ENCODE data around the gene C1orf159. TPM values are rescaled to one million over a fixed set of nuclear protein-coding genes. Genes with fewer than 3 reads are reported as not detected.

Gene C1orf159
- total RNA-seq, 2 experiments from 2014 or later, result 24.5 to 26.8 TPM

GRCh38 chr1:1037366-1038327 lies 78.2 kb downstream of the C1orf159 start:
- peaks cover 2% of the 10 kb centered on the region for H3K36me3 Mint-ChIP-seq (ENCODE audit: low read depth)
- ATAC-seq, result no peak
- H3K4me3 Mint-ChIP-seq, result no peak overlapping the region
- CTCF ChIA-PET, result interaction anchor here (0.6 to 4.2 kb wide), 3 partner anchors 19 to 26 kb away, joined by 3 to 27 read pairs (median 16); no protein-coding TSS in a partner anchor
- DNase-seq, result no peak
- H3K4me1 Mint-ChIP-seq (ENCODE audit: low read depth), result peaks cover 27% of the 10 kb centered on the region
- H3K27ac Mint-ChIP-seq, result no peak overlapping the region
- H3K27me3 Mint-ChIP-seq (ENCODE audit: low read depth), result peaks cover 2% of the 10 kb centered on the region
- H3K9me3 Mint-ChIP-seq (ENCODE audit: insufficient read depth), result no peaks in the 10 kb centered on the region
- POLR2A ChIA-PET, result interaction anchor here (1.7 to 3.4 kb wide), 3 partner anchors 18 to 26 kb away, joined by 4 to 26 read pairs (median 13); partner anchors contain the start of gene AGRN

- peaks cover 2% of the 10 kb centered on the region for H3K36me3 Mint-ChIP-seq (ENCODE audit: low read depth)
- H3K27ac Mint-ChIP-seq, result no peak overlapping the region
- H3K4me1 Mint-ChIP-seq (ENCODE audit: low read depth), result peaks cover 32% of the 10 kb centered on the region
- H3K4me3 Mint-ChIP-seq, result no peak overlapping the region
- CTCF ChIA-PET, result interaction anchor here (1.6 kb wide), 1 partner anchor 51 kb away, joined by 4 read pairs; no protein-coding TSS in a partner anchor
- H3K27me3 Mint-ChIP-seq (ENCODE audit: low read depth), result peaks cover 2% of the 10 kb centered on the region
- H3K9me3 Mint-ChIP-seq (ENCODE audit: insufficient read depth), result no peaks in the 10 kb centered on the region
- ATAC-seq (no peak), DNase-seq (no peak)
- POLR2A ChIA-PET, result no interaction called here
Measured at GRCh38 chr1:1035291-1035943, 80.5 kb downstream of the C1orf159 start.

DNA sequence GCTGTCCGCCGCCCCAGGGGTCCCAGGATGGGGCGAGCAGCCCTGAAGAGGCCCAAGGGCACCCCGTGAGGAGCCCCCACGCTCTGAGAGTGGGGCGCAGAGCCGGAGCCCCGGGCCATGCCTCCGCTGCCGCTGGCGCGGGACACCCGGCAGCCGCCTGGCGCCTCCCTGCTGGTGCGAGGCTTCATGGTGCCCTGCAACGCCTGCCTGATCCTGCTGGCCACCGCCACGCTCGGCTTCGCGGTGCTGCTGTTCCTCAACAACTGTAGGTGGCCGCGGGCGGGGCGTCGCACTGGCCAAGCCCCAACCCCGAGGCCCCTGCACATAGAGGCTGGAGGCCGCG lies 81.5 kb downstream of the C1orf159 start:
- Mint-ChIP-seq H3K9me3 (ENCODE audit: insufficient read depth) (no peaks in the 10 kb centered on the region), H3K27ac (no peak overlapping the region), H3K4me1 (ENCODE audit: low read depth) (peaks cover 25% of the 10 kb centered on the region), H3K36me3 (ENCODE audit: low read depth) (peaks cover 2% of the 10 kb centered on the region), H3K4me3 (peak overlapping the region; percentile 56), H3K27me3 (ENCODE audit: low read depth) (peaks cover 2% of the 10 kb centered on the region)
- POLR2A ChIA-PET, result no interaction called here
- DNase-seq, result no peak
- CTCF ChIA-PET, result interaction anchor here (0.6 to 4.0 kb wide), 6 partner anchors 16 to 83 kb away, joined by 3 to 52 read pairs (median 6); partner anchors contain the start of gene AGRN
- no peak for ATAC-seq

- CTCF ChIA-PET, result interaction anchor here (0.6 to 4.0 kb wide), 14 partner anchors 10 to 258 kb away, joined by 3 to 52 read pairs (median 6); partner anchors contain the start of gene AGRN
- Mint-ChIP-seq H3K4me1 (ENCODE audit: low read depth) (peaks cover 19% of the 10 kb centered on the region), H3K9me3 (ENCODE audit: insufficient read depth) (no peaks in the 10 kb centered on the region), H3K36me3 (ENCODE audit: low read depth) (peaks cover 2% of the 10 kb centered on the region), H3K27me3 (ENCODE audit: low read depth) (peaks cover 2% of the 10 kb centered on the region), H3K27ac (no peak overlapping the region), H3K4me3 (peak overlapping the region; percentile 56)
- ATAC-seq (peak; percentile 10), DNase-seq (no peak)
- POLR2A ChIA-PET, result interaction anchor here (0.8 to 1.5 kb wide), 2 partner anchors 29 to 341 kb away, joined by 3 to 13 read pairs; partner anchors contain the start of gene AURKAIP1
Measured at GRCh38 chr1:1033731-1034438, 82.0 kb downstream of the C1orf159 start.

DNA sequence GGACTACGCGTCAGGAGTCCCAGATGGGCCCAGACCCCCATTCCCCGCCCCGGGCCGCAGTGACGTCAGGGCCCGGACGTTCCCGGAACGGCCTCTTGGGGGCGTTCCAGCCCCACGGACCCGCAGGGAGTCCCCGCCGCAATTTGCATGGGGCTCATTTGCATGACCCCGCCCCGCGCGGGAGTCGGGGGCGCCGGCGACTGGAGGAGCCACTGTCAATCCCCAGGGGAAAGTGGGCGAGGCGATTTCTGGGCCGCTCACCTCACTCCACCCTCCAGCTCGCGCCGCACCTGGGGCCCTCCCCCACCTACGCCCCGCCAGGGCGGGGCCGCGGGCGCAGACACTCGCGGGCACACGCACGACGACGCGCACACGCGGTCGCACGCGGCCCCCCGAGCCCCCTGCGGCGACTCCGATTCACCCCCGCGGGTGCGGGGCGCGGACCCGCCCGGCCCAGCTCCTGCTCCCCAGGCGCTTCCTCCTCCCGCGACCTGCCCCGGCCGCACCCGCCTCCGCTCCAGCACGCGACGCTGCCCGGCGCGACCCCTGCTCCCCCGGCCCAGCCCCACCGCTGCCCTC lies 82.8 kb downstream of the C1orf159 start:
- POLR2A ChIA-PET, result interaction anchor here (0.5 to 1.5 kb wide), 4 partner anchors 30 to 393 kb away, joined by 3 to 13 read pairs (median 3); partner anchors contain the start of gene AURKAIP1
- peak overlapping the region; percentile 46 for H3K4me3 Mint-ChIP-seq

GRCh38 chr1:1032424-1032823 lies 83.5 kb downstream of the C1orf159 start:
- Mint-ChIP-seq H3K36me3 (ENCODE audit: low read depth) (no peaks in the 10 kb centered on the region), H3K27me3 (ENCODE audit: low read depth) (peaks cover 2% of the 10 kb centered on the region), H3K4me3 (peak overlapping the region; percentile 10), H3K27ac (no peak overlapping the region), H3K4me1 (ENCODE audit: low read depth) (peaks cover 9% of the 10 kb centered on the region), H3K9me3 (ENCODE audit: insufficient read depth) (no peaks in the 10 kb centered on the region)
- CTCF ChIA-PET, result interaction anchor here (0.8 to 4.0 kb wide), 13 partner anchors 11 to 340 kb away, joined by 3 to 52 read pairs (median 6); partner anchors contain the start of gene AGRN
- no peak for ATAC-seq
- POLR2A ChIA-PET, result interaction anchor here (1.0 to 1.5 kb wide), 2 partner anchors 31 to 337 kb away, joined by 3 to 13 read pairs; no protein-coding TSS in a partner anchor
- DNase-seq, result no peak

More for the DNA sequence above, 82.8 kb downstream of the C1orf159 start:
- peak; percentile 93 for ATAC-seq
- DNase-seq, result peak; percentile 95
- Mint-ChIP-seq H3K27me3 (ENCODE audit: low read depth) (peaks cover 2% of the 10 kb centered on the region), H3K4me1 (ENCODE audit: low read depth) (peaks cover 12% of the 10 kb centered on the region), H3K36me3 (ENCODE audit: low read depth) (no peaks in the 10 kb centered on the region), H3K9me3 (ENCODE audit: insufficient read depth) (no peaks in the 10 kb centered on the region), H3K27ac (no peak overlapping the region)
- CTCF ChIA-PET, result interaction anchor here (0.7 to 4.0 kb wide), 16 partner anchors 11 to 339 kb away, joined by 3 to 52 read pairs (median 4); partner anchors contain the start of genes AGRN and ISG15

Other genes with a start within 250 kb of the C1orf159 start
- not detected for gene SAMD11, start 192.2 kb downstream of the C1orf159 start, total RNA-seq
- 10 to 100 TPM; 61.7 to 68.7 TPM for gene NOC2L, start 156.8 kb downstream of the C1orf159 start, total RNA-seq
- 10 to 100 TPM; 24.4 to 27.7 TPM for gene KLHL17, start 155.5 kb downstream of the C1orf159 start, total RNA-seq
- 1 to 10 TPM; 1.7 to 2.2 TPM for gene PLEKHN1, start 149.6 kb downstream of the C1orf159 start, total RNA-seq
- gene PERM1, start 134.0 kb downstream of the C1orf159 start, total RNA-seq, result not detected
- gene HES4, start 116.0 kb downstream of the C1orf159 start, total RNA-seq, result under 1 TPM; 0.45 to 0.50 TPM
- gene ISG15, start 102.6 kb downstream of the C1orf159 start, total RNA-seq, result 100 to 1,000 TPM; 385 to 413 TPM
- 10 to 100 TPM; 12.4 to 14.6 TPM for gene AGRN, start 96.0 kb downstream of the C1orf159 start, total RNA-seq
- gene RNF223, start 41.8 kb downstream of the C1orf159 start, total RNA-seq, result not detected
- gene TTLL10, start 57.8 kb upstream of the C1orf159 start, total RNA-seq, result under 1 TPM; 0.63 to 0.90 TPM
- gene TNFRSF18, start 90.5 kb upstream of the C1orf159 start, total RNA-seq, result 10 to 100 TPM; 17.5 to 18.8 TPM
- 1 to 10 TPM; 1.6 to 2.9 TPM for gene TNFRSF4, start 98.1 kb upstream of the C1orf159 start, total RNA-seq
- gene SDF4, start 115.9 kb upstream of the C1orf159 start, total RNA-seq, result 10 to 100 TPM; 96.9 to 99.3 TPM
- gene B3GALT6, start 116.1 kb upstream of the C1orf159 start, total RNA-seq, result 10 to 100 TPM; 21.2 to 22.4 TPM
- 1 to 10 TPM; 1.8 to 2.2 TPM for gene C1QTNF12, start 130.6 kb upstream of the C1orf159 start, total RNA-seq
- 10 to 100 TPM; 62.3 to 67.5 TPM for gene UBE2J2, start 157.8 kb upstream of the C1orf159 start, total RNA-seq
- gene SCNN1D, start 164.3 kb upstream of the C1orf159 start, total RNA-seq, result 1 to 10 TPM; 3.4 to 3.6 TPM
- 10 to 100 TPM; 65.2 to 87.3 TPM for gene ACAP3, start 191.8 kb upstream of the C1orf159 start, total RNA-seq
- gene PUSL1, start 192.5 kb upstream of the C1orf159 start, total RNA-seq, result 10 to 100 TPM; 24.0 to 26.2 TPM
- gene INTS11, start 208.6 kb upstream of the C1orf159 start, total RNA-seq, result 100 to 1,000 TPM; 120 to 134 TPM
- gene CPTP, start 208.7 kb upstream of the C1orf159 start, total RNA-seq, result 10 to 100 TPM; 18.5 to 21.4 TPM
- 1 to 10 TPM in 1 of 2 experiments, under 1 TPM in 1; 0.78 to 1.2 TPM for gene TAS1R3, start 215.2 kb upstream of the C1orf159 start, total RNA-seq
- gene DVL1, start 233.3 kb upstream of the C1orf159 start, total RNA-seq, result 10 to 100 TPM; 29.1 to 30.7 TPM
- gene MXRA8, start 242.5 kb upstream of the C1orf159 start, total RNA-seq, result not detected

Data from activated CD8-positive, alpha-beta T cell treated with anti-CD3 and anti-CD28 coated beads, Interleukin-2, amount 10 ng/mL, durations not matched to agents 7 days and 5 days (primary cell).